ENCODE data around the gene INO80. TPM values are rescaled to one million over a fixed set of nuclear protein-coding genes. Genes with fewer than 3 reads are reported as not detected.
"Not testable (repeated sequence)": the region's sequence is repeated elsewhere in the genome, so short reads cannot be mapped to it uniquely, and the experiment has no call there.

Gene INO80
- total RNA-seq, 4 donors from 2014 or later: 22.4 to 28.7 (median 24.0) TPM

- intact Hi-C loops (cut with DNase I): no loop called here
- DNase-seq (ENCODE audit: extremely low spot score): no peak
- H3K9me3 ChIP-seq: no peaks in the 10 kb centered on the region
- no peaks in the 10 kb centered on the region for H3K36me3 ChIP-seq
- no peaks in the 10 kb centered on the region for H3K27me3 ChIP-seq
- TF ChIP-seq CTCF (IDR thresholded peaks at IDR 0.05) (no peak), POLR2A (IDR thresholded peaks at IDR 0.05; ENCODE audit: low read depth) (no peak), POLR2AphosphoS5 (IDR thresholded peaks at IDR 0.05) (no peak), EP300 (IDR thresholded peaks at IDR 0.05) (no peak)
- H3K27ac ChIP-seq (replicated peaks in 1 of 4): no peak overlapping the region
- H3K4me1 ChIP-seq: no peaks in the 10 kb centered on the region
- 69% methylated on average over 2 of the region's 2 CpGs for WGBS
- H3K4me3 ChIP-seq: no peak overlapping the region
Observed at GRCh38 chr15:41148065-41148464, 32.0 kb upstream of the INO80 start.

- H3K9me3 ChIP-seq: no peaks in the 10 kb centered on the region
- no peaks in the 10 kb centered on the region for H3K4me1 ChIP-seq
- no peak overlapping the region for H3K27ac ChIP-seq (replicated peaks in 1 of 4)
- intact Hi-C loops (cut with DNase I): no loop called here
- no peaks in the 10 kb centered on the region for H3K27me3 ChIP-seq
- DNase-seq (ENCODE audit: extremely low spot score): no peak
- H3K36me3 ChIP-seq: no peaks in the 10 kb centered on the region
- no peak overlapping the region for H3K4me3 ChIP-seq
- no peak for TF ChIP-seq EP300 (IDR thresholded peaks at IDR 0.05)
- TF ChIP-seq CTCF (IDR thresholded peaks at IDR 0.05): no peak
- no peak for TF ChIP-seq POLR2A (IDR thresholded peaks at IDR 0.05; ENCODE audit: low read depth)
- TF ChIP-seq POLR2AphosphoS5 (IDR thresholded peaks at IDR 0.05): no peak
- 80% methylated on average over 5 of the region's 5 CpGs for WGBS
Observed at GRCh38 chr15:41139619-41140018, 23.5 kb upstream of the INO80 start.

- 88% methylated on average over 7 of the region's 7 CpGs for WGBS
- H3K4me3 ChIP-seq; DNase-seq (ENCODE audit: extremely low spot score); H3K9me3 ChIP-seq; H3K27ac ChIP-seq (replicated peaks in 1 of 4); H3K27me3 ChIP-seq; H3K36me3 ChIP-seq; intact Hi-C loops (cut with DNase I); H3K4me1 ChIP-seq: not testable (repeated sequence)
Observed at GRCh38 chr15:41139112-41139511, 23.0 kb upstream of the INO80 start.

GRCh38 chr15:41135580-41135979 lies 19.5 kb upstream of the INO80 start:
- H3K27ac ChIP-seq (replicated peaks in 1 of 4); intact Hi-C loops (cut with DNase I); H3K4me3 ChIP-seq; H3K36me3 ChIP-seq; DNase-seq (ENCODE audit: extremely low spot score); H3K9me3 ChIP-seq; H3K4me1 ChIP-seq; H3K27me3 ChIP-seq: not testable (repeated sequence)
- 93% methylated on average over 6 of the region's 6 CpGs for WGBS

- no peak overlapping the region for H3K27ac ChIP-seq (replicated peaks in 1 of 4)
- H3K4me3 ChIP-seq: no peak overlapping the region
- H3K27me3 ChIP-seq: no peaks in the 10 kb centered on the region
- H3K9me3 ChIP-seq: peaks cover 0 to 8% (median 0%) of the 10 kb centered on the region in 4 donors
- TF ChIP-seq EP300 (IDR thresholded peaks at IDR 0.05) (no peak), POLR2AphosphoS5 (IDR thresholded peaks at IDR 0.05) (no peak), CTCF (IDR thresholded peaks at IDR 0.05) (no peak), POLR2A (IDR thresholded peaks at IDR 0.05; ENCODE audit: low read depth) (no peak)
- no peaks in the 10 kb centered on the region for H3K4me1 ChIP-seq
- 88% methylated on average over 10 of the region's 10 CpGs for WGBS
- intact Hi-C loops (cut with DNase I): no loop called here
- no peak for DNase-seq (ENCODE audit: extremely low spot score)
- no peaks in the 10 kb centered on the region for H3K36me3 ChIP-seq
Observed at GRCh38 chr15:41133454-41133853, 17.4 kb upstream of the INO80 start.

- H3K4me3 ChIP-seq; H3K36me3 ChIP-seq; H3K27ac ChIP-seq (replicated peaks in 1 of 4); H3K9me3 ChIP-seq; H3K4me1 ChIP-seq; intact Hi-C loops (cut with DNase I); H3K27me3 ChIP-seq; DNase-seq (ENCODE audit: extremely low spot score): not testable (repeated sequence)
- WGBS: 87% methylated on average over 2 of the region's 2 CpGs
Observed at GRCh38 chr15:41132094-41132493, 16.0 kb upstream of the INO80 start.

Data from esophagus muscularis mucosa (tissue), 4 donors.